GM12864 (cell line): Measurements from ENCODE around the gene FOXF2.

Experiments
- DNase-seq: peaks from one replicate; pipeline ENCODE4 v3.0.0-alpha.2; 2011; ENCODE audit warnings: low read depth
- H3K4me3 ChIP-seq: 2 replicates; pipeline ENCODE4 v1.5.1; 2011; ENCODE audit warnings: mild to moderate bottlenecking, low read depth, low read length, control low read depth
- TF ChIP-seq, protein P1 (sequence below): IDR thresholded peaks from 2 replicates; pipeline ENCODE4 v1.5.1; 2011; ENCODE audit warnings: low read depth, mild to moderate bottlenecking, moderate library complexity, low read length, control low read depth, inconsistent platforms; ENCODE audit errors: missing control alignments

Gene FOXF2

DNA sequence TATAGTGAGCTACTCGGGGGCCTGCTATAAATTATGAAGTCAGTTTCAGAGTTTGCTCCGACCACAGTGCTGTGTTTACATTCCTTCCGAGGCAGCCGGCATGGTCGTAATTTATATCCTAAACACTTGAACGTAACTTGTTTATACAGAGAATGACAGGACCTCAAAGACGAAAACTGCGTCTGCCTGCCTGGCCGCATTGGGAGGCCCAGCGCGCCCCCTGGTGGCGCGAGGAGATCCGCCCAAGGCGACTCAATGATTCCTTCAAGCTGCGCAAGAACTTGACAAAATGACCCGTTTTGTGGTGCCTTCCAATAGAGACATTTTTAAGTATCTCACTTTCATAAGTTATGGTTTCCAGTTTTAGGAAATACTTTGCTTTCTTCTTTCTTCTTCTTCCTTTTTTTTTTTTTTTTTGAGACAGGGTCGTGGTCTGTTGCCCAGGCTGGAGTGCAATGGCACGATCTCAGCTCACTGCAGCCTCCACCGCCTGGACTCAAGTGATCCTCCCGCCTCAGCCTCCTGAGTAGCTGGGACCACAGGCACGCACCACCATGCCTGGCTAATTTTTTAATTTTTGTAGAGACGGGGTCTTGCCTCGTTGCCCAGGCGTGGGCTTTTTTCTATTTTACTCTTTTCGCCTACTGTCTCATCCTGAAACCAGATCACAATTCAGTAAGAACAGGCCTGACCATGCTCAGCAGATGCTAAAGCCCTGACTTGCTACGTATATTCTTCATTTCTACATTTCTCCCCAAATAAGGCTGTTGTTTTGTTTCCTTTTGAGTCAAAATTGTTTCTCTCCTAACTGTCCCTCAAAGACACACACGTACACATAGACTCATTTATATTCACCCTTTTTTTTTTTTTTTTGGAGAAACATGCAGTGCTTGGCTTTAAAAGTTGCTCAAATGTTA lies 7.8 kb downstream of the FOXF2 start:
- TF ChIP-seq, protein P1, sequence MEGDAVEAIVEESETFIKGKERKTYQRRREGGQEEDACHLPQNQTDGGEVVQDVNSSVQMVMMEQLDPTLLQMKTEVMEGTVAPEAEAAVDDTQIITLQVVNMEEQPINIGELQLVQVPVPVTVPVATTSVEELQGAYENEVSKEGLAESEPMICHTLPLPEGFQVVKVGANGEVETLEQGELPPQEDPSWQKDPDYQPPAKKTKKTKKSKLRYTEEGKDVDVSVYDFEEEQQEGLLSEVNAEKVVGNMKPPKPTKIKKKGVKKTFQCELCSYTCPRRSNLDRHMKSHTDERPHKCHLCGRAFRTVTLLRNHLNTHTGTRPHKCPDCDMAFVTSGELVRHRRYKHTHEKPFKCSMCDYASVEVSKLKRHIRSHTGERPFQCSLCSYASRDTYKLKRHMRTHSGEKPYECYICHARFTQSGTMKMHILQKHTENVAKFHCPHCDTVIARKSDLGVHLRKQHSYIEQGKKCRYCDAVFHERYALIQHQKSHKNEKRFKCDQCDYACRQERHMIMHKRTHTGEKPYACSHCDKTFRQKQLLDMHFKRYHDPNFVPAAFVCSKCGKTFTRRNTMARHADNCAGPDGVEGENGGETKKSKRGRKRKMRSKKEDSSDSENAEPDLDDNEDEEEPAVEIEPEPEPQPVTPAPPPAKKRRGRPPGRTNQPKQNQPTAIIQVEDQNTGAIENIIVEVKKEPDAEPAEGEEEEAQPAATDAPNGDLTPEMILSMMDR: peak; percentile 93
- H3K4me3 ChIP-seq: no peak overlapping the region
- peak; percentile 46 for DNase-seq

DNA sequence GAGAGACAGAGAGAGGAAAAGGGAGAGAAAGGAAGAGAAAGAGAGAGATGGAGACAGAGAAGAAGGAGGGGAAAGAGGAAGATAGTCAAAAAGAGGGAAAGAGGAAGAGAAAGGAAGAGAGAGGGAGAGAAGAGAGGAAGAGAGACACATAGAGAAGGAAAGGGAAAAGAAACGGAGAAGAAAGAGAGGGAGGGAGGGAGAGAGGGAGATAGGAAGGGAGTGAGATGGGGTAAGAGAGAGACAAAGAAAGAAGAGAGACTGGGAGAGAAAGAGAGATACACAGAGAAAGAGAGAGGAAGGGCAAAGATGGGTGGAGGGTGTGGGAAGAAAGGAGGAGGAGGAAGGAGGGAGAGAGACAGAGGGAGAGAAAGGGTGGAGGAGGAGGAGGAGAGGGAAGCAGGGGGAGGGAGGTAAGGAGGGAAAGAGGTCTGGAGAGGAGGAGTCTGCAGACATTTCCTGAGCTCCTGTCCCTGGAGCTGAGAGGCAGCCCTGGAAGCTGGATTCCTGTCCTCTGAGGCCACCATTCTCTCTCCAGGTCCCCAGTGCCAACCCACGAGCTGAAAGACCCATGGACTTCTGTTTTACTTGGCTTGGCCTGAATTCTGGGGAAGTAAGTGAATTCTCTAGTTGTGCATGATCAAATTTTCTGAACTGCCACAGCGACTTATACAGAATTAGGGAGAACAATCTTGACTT lies 9.9 kb downstream of the FOXF2 start:
- TF ChIP-seq, protein P1: no peak
- no peak for DNase-seq
- no peak overlapping the region for H3K4me3 ChIP-seq

DNA sequence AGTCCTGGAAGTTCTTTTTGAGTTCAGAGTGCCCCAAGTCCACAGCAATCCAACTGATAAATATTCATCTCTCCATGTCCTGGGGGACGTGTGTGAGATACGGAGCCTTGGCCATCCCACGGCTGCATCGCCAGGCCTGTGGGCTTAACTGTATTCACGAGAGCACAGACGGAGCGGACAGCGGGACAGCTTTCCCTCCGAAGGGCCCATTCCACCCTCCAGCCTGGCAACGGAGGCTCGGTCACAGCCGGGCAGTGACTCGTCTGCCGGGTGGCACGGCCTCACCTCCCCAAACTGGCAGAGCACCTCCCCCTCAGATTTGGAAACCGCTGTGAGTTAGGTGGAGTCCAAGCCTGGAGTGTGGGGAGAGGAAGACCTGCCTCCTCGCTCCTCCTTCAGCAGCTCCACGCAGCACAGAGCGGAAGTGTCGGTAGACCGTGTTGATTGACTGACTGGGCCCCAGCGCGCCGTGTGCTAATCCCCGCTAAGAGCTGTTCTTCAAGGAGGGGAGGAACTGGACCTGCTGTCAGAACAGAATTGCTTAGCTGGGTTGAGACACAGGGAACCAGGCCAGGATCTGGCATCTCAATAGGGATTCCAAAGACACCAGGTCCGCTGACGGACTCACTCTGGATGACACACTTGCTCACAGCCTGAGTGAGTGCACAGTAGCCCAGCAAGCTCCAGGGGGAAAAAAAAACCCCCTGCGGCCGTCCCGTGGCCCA lies 10.9 kb downstream of the FOXF2 start:
- TF ChIP-seq, protein P1: no peak
- no peak for DNase-seq
- no peak overlapping the region for H3K4me3 ChIP-seq

- TF ChIP-seq, protein P1: no peak
- no peak for DNase-seq
- H3K4me3 ChIP-seq: no peak overlapping the region
Measured at GRCh38 chr6:1402369-1402768, 13.0 kb downstream of the FOXF2 start.

GRCh38 chr6:1402868-1403267 lies 13.5 kb downstream of the FOXF2 start:
- DNase-seq: no peak
- TF ChIP-seq, protein P1: no peak
- H3K4me3 ChIP-seq: no peak overlapping the region

DNA sequence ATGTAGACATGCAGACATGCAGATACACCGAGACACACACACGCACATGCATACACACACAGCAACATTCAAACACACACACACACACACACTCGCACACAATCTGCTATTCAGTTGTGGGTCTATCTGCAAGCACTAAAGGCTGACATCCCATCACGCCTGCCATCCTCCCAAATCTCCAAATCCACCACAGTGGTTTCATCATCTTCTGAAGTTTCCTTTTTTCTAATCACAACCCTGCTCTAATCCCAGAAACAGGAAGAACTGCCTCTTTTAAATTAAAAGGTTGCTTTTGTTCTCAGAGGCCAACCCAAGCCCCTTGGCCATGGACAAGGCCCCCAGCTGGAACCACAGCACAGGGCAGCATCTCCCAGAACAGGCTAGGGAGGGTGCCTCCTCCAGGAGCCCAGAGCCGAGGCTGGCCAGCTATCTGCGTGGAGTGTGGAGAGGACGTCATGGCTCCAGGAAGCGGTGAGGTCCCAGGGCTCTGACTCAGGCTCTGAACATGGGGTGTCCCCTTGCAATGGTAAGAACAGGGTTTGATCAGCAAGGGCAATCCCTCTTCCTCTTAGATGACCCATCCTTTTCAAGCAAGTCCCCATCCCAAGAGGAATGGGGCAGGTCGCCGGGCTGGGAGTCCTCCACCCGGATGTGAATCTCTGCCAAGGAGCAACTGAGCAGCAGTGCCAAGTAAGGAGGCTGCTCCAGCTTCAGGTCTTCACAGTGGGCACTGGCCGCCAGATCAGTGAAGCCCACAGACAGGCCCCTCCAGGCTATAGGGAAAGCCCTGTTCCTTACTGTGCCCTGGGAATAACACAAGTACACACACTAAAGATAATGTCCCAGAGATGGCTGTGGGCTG lies 14.7 kb downstream of the FOXF2 start:
- TF ChIP-seq, protein P1: no peak
- no peak overlapping the region for H3K4me3 ChIP-seq
- no peak for DNase-seq
